ENCODE measurements around the gene LRRFIP2.

GRCh38 chr3:37071921-37072320 is 102.5 kb downstream of the LRRFIP2 start:
- TF ChIP-seq CTCF (IDR thresholded peaks at IDR 0.05): no peak
- TF ChIP-seq POLR2A (IDR thresholded peaks at IDR 0.05): no peak
